HCT116 (cell line): ENCODE results near the gene RIMBP2. TPM values are rescaled to one million over a fixed set of nuclear protein-coding genes. Genes with fewer than 3 reads are reported as not detected.

Source experiments
- ATAC-seq: fragments of 200-7000 bp; cut with Tn5 transposase; 2 replicates; pipeline ENCODE4 v1.9.1; 2020; ENCODE audit warnings: mild to moderate bottlenecking, moderate library complexity
- BruUV-seq: library from RNA; stranded (reverse); fragments of 400-500 nt; replicated peaks from 2 replicates; lab custom pipeline; 2021; lab: Mats Ljungman, UMichigan
- CTCF ChIA-PET: fragments of 300-600 bp; sonication (Branson Sonifier 250); formaldehyde crosslinking; loops from one replicate; lab custom pipeline; 2021; ENCODE audit warnings: antibody characterized with exemption; lab: Charles Lee
- POLR2A ChIA-PET: fragments of 300-600, 350-600 bp; sonication (Branson Sonifier 250); formaldehyde crosslinking; loops from one replicate; lab custom pipeline; 2021; ENCODE audit warnings: antibody characterized with exemption; lab: Charles Lee
- RAD21 ChIA-PET, 2 experiments: fragments of 300-600 bp; sonication (Branson Sonifier 250); formaldehyde crosslinking; loops; one replicate each; lab custom pipeline; 2023; ENCODE audit warnings: low total read pairs in 2 of 2; ENCODE audit not compliant: uncharacterized antibody in 2 of 2, unreplicated experiment in 2 of 2, low non-redundant PET in 1 of 2; lab: Charles Lee
- DNase-seq: peaks from one replicate; pipeline ENCODE4 v3.0.0-alpha.2; 2010; ENCODE audit warnings: low read depth, low spot score
- H2AFZ ChIP-seq: fragments of 200-600 bp; shearing (Covaris generic), sonication (generic); 2 replicates; pipeline ENCODE4 v1.6.1; 2017; ENCODE audit warnings: low read depth, mixed run types, mixed read lengths, antibody characterized with exemption, low read length; ENCODE audit not compliant: poor library complexity, severe bottlenecking
- H3K27ac ChIP-seq: 2 replicates; pipeline ENCODE4 v1.5.1; 2012; ENCODE audit warnings: low read depth, low read length
- H3K27me3 ChIP-seq: fragments of 200-600 bp; sonication (generic); 2 replicates; pipeline ENCODE4 v1.6.1; 2016; ENCODE audit warnings: mixed run types, low read length, mixed read lengths; ENCODE audit not compliant: insufficient read depth
- H3K36me3 ChIP-seq, 2 experiments: fragments of 200-500 bp in 1 of 2; fragments of 200-600 bp in 1 of 2; sonication (Bioruptor generic) in 1 of 2; sonication (generic) in 1 of 2; 2 replicates each; pipeline versions ENCODE4 v1.5.1 to v1.6.1; 2014 to 2016; ENCODE audit warnings: low read length in 2 of 2, inconsistent platforms in 1 of 2, mixed read lengths in 1 of 2, mixed run types in 1 of 2; ENCODE audit not compliant: insufficient read depth in 2 of 2, control insufficient read depth in 1 of 2
- H3K4me1 ChIP-seq, 2 experiments: fragments of 200-600 bp in 1 of 2; sonication (generic) in 1 of 2; 2 replicates each; pipeline versions ENCODE4 v1.5.1 to v1.6.1; 2012 to 2017; ENCODE audit warnings: low read length in 2 of 2, inconsistent platforms in 1 of 2, mild to moderate bottlenecking in 1 of 2, mixed read lengths in 1 of 2, mixed run types in 1 of 2, moderate library complexity in 1 of 2; ENCODE audit not compliant: insufficient read depth in 2 of 2, control insufficient read depth in 1 of 2
- H3K4me2 ChIP-seq: fragments of 200-600 bp; sonication (generic); 2 replicates; pipeline ENCODE4 v1.6.1; 2017; ENCODE audit warnings: mixed run types, low read length, mixed read lengths
- H3K4me3 ChIP-seq, 2 experiments: fragments of 200-600 bp in 1 of 2; sonication (generic) in 1 of 2; replicated peaks in 1 of 2; 2 replicates each; pipeline ENCODE4 v1.5.1; 2011 to 2016; ENCODE audit warnings: low read length in 2 of 2, control low read depth in 1 of 2, low read depth in 1 of 2, mild to moderate bottlenecking in 1 of 2, mixed read lengths in 1 of 2, mixed run types in 1 of 2
- H3K79me2 ChIP-seq: fragments of 200-600 bp; sonication (generic); 2 replicates; pipeline ENCODE4 v1.6.1; 2017; ENCODE audit warnings: mild to moderate bottlenecking, mixed run types, low read length, moderate library complexity, mixed read lengths; ENCODE audit not compliant: insufficient read depth
- H3K9ac ChIP-seq: fragments of 200-600 bp; sonication (generic); 2 replicates; pipeline ENCODE4 v1.6.1; 2016; ENCODE audit warnings: low read length, mixed read lengths
- H3K9me2 ChIP-seq: fragments of 200-600 bp; sonication (generic), shearing (Covaris generic); 2 replicates; pipeline ENCODE4 v1.6.1; 2017; ENCODE audit warnings: mixed run types, mild to moderate bottlenecking, moderate library complexity; ENCODE audit not compliant: insufficient read depth
- H3K9me3 ChIP-seq, 2 experiments: fragments of 200-500 bp in 1 of 2; fragments of 200-600 bp in 1 of 2; sonication (Bioruptor generic) in 1 of 2; sonication (generic) in 1 of 2; 2 replicates each; pipeline ENCODE4 v1.6.1; 2014 to 2017; ENCODE audit warnings: low read length in 2 of 2, mixed read lengths in 2 of 2, inconsistent platforms in 1 of 2, low read depth in 1 of 2, mild to moderate bottlenecking in 1 of 2, mixed run types in 1 of 2, moderate library complexity in 1 of 2; ENCODE audit not compliant: control insufficient read depth in 1 of 2, insufficient read depth in 1 of 2
- H4K20me1 ChIP-seq: fragments of 200-600 bp; sonication (generic), shearing (Covaris generic); 2 replicates; pipeline ENCODE4 v1.6.1; 2017; ENCODE audit warnings: mixed run types, mild to moderate bottlenecking, moderate library complexity; ENCODE audit not compliant: insufficient read depth
- ATF3 ChIP-seq: IDR thresholded peaks from 2 replicates; pipeline ENCODE4 v1.6.1; 2012
- CTCF ChIP-seq, 3 experiments: fragments of 200-600 bp in 1 of 3; sonication (generic) in 1 of 3; IDR thresholded peaks in 2 of 3; conservative IDR thresholded peaks in 1 of 3; 2 replicates each; pipeline ENCODE4 v1.5.1; 2012 to 2017; ENCODE audit warnings: low read depth in 2 of 3, low read length in 2 of 3, antibody characterized with exemption in 1 of 3, borderline replicate concordance in 1 of 3, control low read depth in 1 of 3, mild to moderate bottlenecking in 1 of 3, mixed read lengths in 1 of 3, mixed run types in 1 of 3, moderate library complexity in 1 of 3; ENCODE audit not compliant: insufficient read depth in 1 of 3
- EGR1 ChIP-seq: IDR thresholded peaks from 2 replicates; pipeline ENCODE4 v1.6.1; 2012; ENCODE audit warnings: low read depth
- EZH2 ChIP-seq: fragments of 200-600 bp; sonication (generic); IDR thresholded peaks from 2 replicates; pipeline ENCODE4 v1.6.1; 2017; ENCODE audit warnings: antibody characterized with exemption, mixed run types
- EZH2phosphoT487 ChIP-seq: fragments of 200-600 bp; IDR thresholded peaks from 2 replicates; pipeline ENCODE4 v1.6.1; 2018; ENCODE audit warnings: antibody characterized with exemption, borderline replicate concordance
- JUND ChIP-seq: IDR thresholded peaks from 2 replicates; pipeline ENCODE4 v1.6.1; 2012
- SRF ChIP-seq: IDR thresholded peaks from 2 replicates; pipeline ENCODE4 v1.6.1; 2012; ENCODE audit warnings: low read depth
- YY1 ChIP-seq: IDR thresholded peaks from 2 replicates; pipeline ENCODE4 v1.6.1; 2011; ENCODE audit warnings: low read length, low read depth, moderate library complexity, mild to moderate bottlenecking; ENCODE audit not compliant: insufficient replicate concordance; ENCODE audit errors: extremely low read depth
- ZFX ChIP-seq: fragments of 450-650 bp; IDR thresholded peaks from 2 replicates; pipeline ENCODE4 v1.6.1; 2017
- intact Hi-C: fragments of 100-400 bp; cut with micrococcal nuclease; formaldehyde crosslinking; loops from 2 replicates; pipeline ENCODE4 v1.10.0; 2022
- total RNA-seq: library from RNA; stranded (reverse); gene quantifications from one replicate; pipeline ENCODE4 v1.2.1, GENCODE V29; 2021; ENCODE audit not compliant: unreplicated experiment

The RIMBP2 gene
- total RNA-seq, 1 experiment from 2014 or later = not detected

- ATAC-seq = no peak
- RAD21 ChIA-PET = no interaction called here
- H2AFZ ChIP-seq = no peak overlapping the region
- CTCF ChIA-PET = no interaction called here
- no peaks in the 10 kb centered on the region for H3K9me3 ChIP-seq
- intact Hi-C loops = no loop called here
- POLR2A ChIA-PET = no interaction called here
- H3K4me2 ChIP-seq = no peak overlapping the region
- TF ChIP-seq EZH2 (no peak), YY1 (no peak), CTCF (IDR thresholded peaks at IDR 0.05 in 2 of 3, conservative IDR thresholded peaks at IDR 0.05 in 1 of 3; ENCODE audit: borderline replicate concordance in 1 of 3, insufficient read depth in 1 of 3, low read depth in 2 of 3, low read length in 2 of 3) (no peak)
- TF ChIP-seq, all 23 proteins: peak for 0
- no peaks in the 10 kb centered on the region for H3K27me3 ChIP-seq
- H4K20me1 ChIP-seq = no peaks in the 10 kb centered on the region
- DNase-seq = no peak
- H3K9ac ChIP-seq = no peak overlapping the region
- no peak overlapping the region for H3K27ac ChIP-seq
- H3K36me3 ChIP-seq = no peaks in the 10 kb centered on the region
- H3K4me1 ChIP-seq = no peaks in the 10 kb centered on the region
- BruUV-seq = no TSS peak
- H3K79me2 ChIP-seq = no peaks in the 10 kb centered on the region
- H3K9me2 ChIP-seq = no peaks in the 10 kb centered on the region
- no peak overlapping the region for H3K4me3 ChIP-seq
Observed at GRCh38 chr12:130431176-130431575, 284.9 kb downstream of the RIMBP2 start.

- ChIA-PET POLR2A (no interaction called here), CTCF (no interaction called here), RAD21 (no interaction called here)
- no TSS peak for BruUV-seq
- H3K4me2 ChIP-seq = no peak overlapping the region
- ATAC-seq (no peak), DNase-seq (no peak)
- H3K4me3 ChIP-seq = no peak overlapping the region
- no peak overlapping the region for H3K27ac ChIP-seq
- no peaks in the 10 kb centered on the region for H3K79me2 ChIP-seq
- no peaks in the 10 kb centered on the region for H3K4me1 ChIP-seq
- no peaks in the 10 kb centered on the region for H3K9me3 ChIP-seq
- H3K27me3 ChIP-seq = no peaks in the 10 kb centered on the region
- H3K9me2 ChIP-seq = no peaks in the 10 kb centered on the region
- no peak overlapping the region for H2AFZ ChIP-seq
- H3K9ac ChIP-seq = no peak overlapping the region
- H4K20me1 ChIP-seq = no peaks in the 10 kb centered on the region
- intact Hi-C loops = no loop called here
- no peaks in the 10 kb centered on the region for H3K36me3 ChIP-seq
- TF ChIP-seq JUND (no peak), YY1 (no peak), CTCF (IDR thresholded peaks at IDR 0.05 in 2 of 3, conservative IDR thresholded peaks at IDR 0.05 in 1 of 3; ENCODE audit: borderline replicate concordance in 1 of 3, insufficient read depth in 1 of 3, low read depth in 2 of 3, low read length in 2 of 3) (no peak), EGR1 (no peak), SRF (no peak), ATF3 (no peak), EZH2phosphoT487 (no peak), ZFX (no peak)
Observed at GRCh38 chr12:130429656-130430505, 286.2 kb downstream of the RIMBP2 start.
